HepG2 (cell line): ENCODE measurements around the gene BCAS4. TPM values are rescaled to one million over a fixed set of nuclear protein-coding genes. Genes with fewer than 3 reads are reported as not detected.

ENCODE experiments used
- ADNP ChIP-seq: sonication (generic); formaldehyde crosslinking; IDR thresholded peaks from 2 replicates; pipeline ENCODE4 v1.4.0; 2020; ENCODE audit warnings: missing genetic modification reagents
- AKAP8 ChIP-seq: sonication (generic); formaldehyde crosslinking; IDR thresholded peaks from 2 replicates; pipeline ENCODE4 v1.5.1; 2020; ENCODE audit warnings: mild to moderate bottlenecking, missing genetic modification reagents
- BRD4 ChIP-seq: sonication (generic); formaldehyde crosslinking; IDR thresholded peaks from 2 replicates; pipeline ENCODE4 v1.4.0; 2020; ENCODE audit warnings: missing genetic modification reagents
- ELF3 ChIP-seq: IDR thresholded peaks from 2 replicates; pipeline ENCODE4 v1.6.1; 2016; ENCODE audit warnings: missing genetic modification reagents, missing compliant biosample characterization
- ERF ChIP-seq: IDR thresholded peaks from 2 replicates; pipeline ENCODE4 v1.6.1; 2018; ENCODE audit warnings: missing biosample characterization, missing genetic modification reagents
- GTF3A ChIP-seq: sonication (generic); formaldehyde crosslinking; conservative IDR thresholded peaks from 2 replicates; pipeline ENCODE4 v1.4.0; 2020; ENCODE audit warnings: mild to moderate bottlenecking, missing genetic modification reagents
- IKZF1 ChIP-seq: fragments of 450-650 bp; IDR thresholded peaks from 2 replicates; pipeline ENCODE4 v1.7.1; 2016
- IKZF4 ChIP-seq: sonication (generic); formaldehyde crosslinking; IDR thresholded peaks from 2 replicates; pipeline ENCODE4 v1.5.1; 2020; ENCODE audit warnings: borderline replicate concordance, mild to moderate bottlenecking, low read depth, missing genetic modification reagents; ENCODE audit errors: not compliant biosample characterization
- MAF1 ChIP-seq: sonication (generic); formaldehyde crosslinking; IDR thresholded peaks from 2 replicates; pipeline ENCODE4 v1.5.0; 2020; ENCODE audit warnings: missing genetic modification reagents, borderline replicate concordance
- NCOA2 ChIP-seq: sonication (generic); formaldehyde crosslinking; IDR thresholded peaks from 2 replicates; pipeline ENCODE4 v1.8.0; 2022; ENCODE audit warnings: inconsistent platforms
- YEATS4 ChIP-seq: sonication (generic); formaldehyde crosslinking; IDR thresholded peaks from 2 replicates; pipeline ENCODE4 v1.4.0; 2020; ENCODE audit warnings: missing genetic modification reagents, borderline replicate concordance
- ZNF124 ChIP-seq: sonication (generic); formaldehyde crosslinking; IDR thresholded peaks from 2 replicates; pipeline ENCODE4 v1.4.0; 2020; ENCODE audit warnings: missing genetic modification reagents
- ZNF234 ChIP-seq: sonication (generic); formaldehyde crosslinking; conservative IDR thresholded peaks from 2 replicates; pipeline ENCODE4 v1.5.1; 2020; ENCODE audit warnings: mild to moderate bottlenecking, missing genetic modification reagents
- ZNF263 ChIP-seq: sonication (generic); formaldehyde crosslinking; IDR thresholded peaks from 2 replicates; pipeline ENCODE4 v1.4.0; 2020; ENCODE audit warnings: missing genetic modification reagents
- ZNF605 ChIP-seq: sonication (generic); formaldehyde crosslinking; IDR thresholded peaks from 2 replicates; pipeline ENCODE4 v1.8.0; 2022; ENCODE audit warnings: mild to moderate bottlenecking, missing genetic modification reagents
- ZNF841 ChIP-seq: sonication (generic); formaldehyde crosslinking; IDR thresholded peaks from 2 replicates; pipeline ENCODE4 v1.8.1; 2023; ENCODE audit warnings: missing genetic modification reagents, borderline replicate concordance
- polyA plus RNA-seq, 8 experiments: library from polyadenylated mRNA; depleted of rRNA in 3 of 8; stranded (reverse) in 7 of 8; unstranded in 1 of 8; fragments of >200 nt; fragmentation: Illumina TruSeq in 4 of 8; extraction: Trizol in 4 of 8; gene quantifications; 2 replicates each; pipeline versions ENCODE4 v1.2.1 to v1.2.3, GENCODE V29; 2011 to 2016; ENCODE audit warnings: low read depth in 4 of 8, missing spikeins in 1 of 8, mixed read lengths in 1 of 8; ENCODE audit not compliant: insufficient read depth in 1 of 8
- total RNA-seq, 5 experiments: library from RNA; depleted of rRNA; stranded (reverse); fragments of >200 nt; fragmentation: Illumina TruSeq; extraction: Trizol; gene quantifications; 2 replicates each; pipeline ENCODE4 v1.2.3, GENCODE V29; 2016; ENCODE audit warnings: low read depth in 1 of 5
- TF ChIP-seq, protein P1 (sequence below): sonication (generic); formaldehyde crosslinking; IDR thresholded peaks from 2 replicates; pipeline ENCODE4 v1.5.1; 2020; ENCODE audit warnings: mild to moderate bottlenecking, missing genetic modification reagents, borderline replicate concordance
- TF ChIP-seq, protein P2 (sequence below): sonication (generic); formaldehyde crosslinking; IDR thresholded peaks from 2 replicates; pipeline ENCODE4 v1.4.0; 2020; ENCODE audit warnings: missing genetic modification reagents
- TF ChIP-seq, protein P3 (sequence below): IDR thresholded peaks from 2 replicates; pipeline ENCODE4 v1.6.1; 2016; ENCODE audit warnings: missing compliant biosample characterization, missing genetic modification reagents, borderline replicate concordance
- TF ChIP-seq, protein P4 (sequence below): sonication (generic); formaldehyde crosslinking; IDR thresholded peaks from 2 replicates; pipeline ENCODE4 v1.4.0; 2020; ENCODE audit warnings: mild to moderate bottlenecking, missing genetic modification reagents

Gene BCAS4
- total and polyA plus RNA-seq, 2 of the 13 experiments (the other 11 are each of a cell fraction or from before 2014, with no cell fraction given) = 7.2 to 8.0 TPM

DNA sequence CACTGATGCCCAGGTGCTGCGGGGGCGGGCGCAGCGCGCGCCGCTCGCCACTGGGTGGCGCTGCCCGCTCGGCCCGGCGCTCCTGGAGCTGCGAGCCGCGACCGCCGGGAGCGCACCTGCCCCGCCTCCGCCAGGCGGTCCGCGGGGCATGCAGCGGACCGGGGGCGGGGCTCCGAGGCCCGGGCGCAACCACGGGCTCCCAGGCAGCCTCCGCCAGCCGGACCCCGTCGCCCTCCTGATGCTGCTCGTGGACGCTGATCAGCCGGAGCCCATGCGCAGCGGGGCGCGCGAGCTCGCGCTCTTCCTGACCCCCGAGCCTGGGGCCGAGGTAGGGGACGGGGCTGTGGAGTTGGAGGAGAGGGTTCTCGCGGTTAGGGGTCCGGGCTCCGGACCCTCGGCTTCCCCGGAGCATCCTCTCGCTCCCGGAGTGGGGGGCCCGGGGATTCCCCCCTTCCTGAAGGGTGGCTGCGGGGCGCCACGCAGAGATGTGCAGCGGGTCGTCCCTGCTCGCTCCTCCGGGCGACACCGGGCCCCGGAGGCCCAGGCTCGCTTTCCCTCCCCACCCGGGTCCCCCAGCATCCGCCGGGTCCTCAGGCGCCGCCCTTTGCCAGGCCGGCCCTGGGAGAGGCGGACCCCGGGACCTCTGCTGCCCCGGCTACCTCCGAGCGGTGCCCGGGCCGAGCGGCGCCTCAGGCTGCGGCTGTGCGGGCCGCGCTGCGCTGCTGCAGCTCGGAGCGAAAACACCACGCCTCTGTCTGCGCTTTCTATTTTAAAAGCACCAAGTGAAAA, at the start of gene BCAS4 (continued):
- TF ChIP-seq, protein P1, sequence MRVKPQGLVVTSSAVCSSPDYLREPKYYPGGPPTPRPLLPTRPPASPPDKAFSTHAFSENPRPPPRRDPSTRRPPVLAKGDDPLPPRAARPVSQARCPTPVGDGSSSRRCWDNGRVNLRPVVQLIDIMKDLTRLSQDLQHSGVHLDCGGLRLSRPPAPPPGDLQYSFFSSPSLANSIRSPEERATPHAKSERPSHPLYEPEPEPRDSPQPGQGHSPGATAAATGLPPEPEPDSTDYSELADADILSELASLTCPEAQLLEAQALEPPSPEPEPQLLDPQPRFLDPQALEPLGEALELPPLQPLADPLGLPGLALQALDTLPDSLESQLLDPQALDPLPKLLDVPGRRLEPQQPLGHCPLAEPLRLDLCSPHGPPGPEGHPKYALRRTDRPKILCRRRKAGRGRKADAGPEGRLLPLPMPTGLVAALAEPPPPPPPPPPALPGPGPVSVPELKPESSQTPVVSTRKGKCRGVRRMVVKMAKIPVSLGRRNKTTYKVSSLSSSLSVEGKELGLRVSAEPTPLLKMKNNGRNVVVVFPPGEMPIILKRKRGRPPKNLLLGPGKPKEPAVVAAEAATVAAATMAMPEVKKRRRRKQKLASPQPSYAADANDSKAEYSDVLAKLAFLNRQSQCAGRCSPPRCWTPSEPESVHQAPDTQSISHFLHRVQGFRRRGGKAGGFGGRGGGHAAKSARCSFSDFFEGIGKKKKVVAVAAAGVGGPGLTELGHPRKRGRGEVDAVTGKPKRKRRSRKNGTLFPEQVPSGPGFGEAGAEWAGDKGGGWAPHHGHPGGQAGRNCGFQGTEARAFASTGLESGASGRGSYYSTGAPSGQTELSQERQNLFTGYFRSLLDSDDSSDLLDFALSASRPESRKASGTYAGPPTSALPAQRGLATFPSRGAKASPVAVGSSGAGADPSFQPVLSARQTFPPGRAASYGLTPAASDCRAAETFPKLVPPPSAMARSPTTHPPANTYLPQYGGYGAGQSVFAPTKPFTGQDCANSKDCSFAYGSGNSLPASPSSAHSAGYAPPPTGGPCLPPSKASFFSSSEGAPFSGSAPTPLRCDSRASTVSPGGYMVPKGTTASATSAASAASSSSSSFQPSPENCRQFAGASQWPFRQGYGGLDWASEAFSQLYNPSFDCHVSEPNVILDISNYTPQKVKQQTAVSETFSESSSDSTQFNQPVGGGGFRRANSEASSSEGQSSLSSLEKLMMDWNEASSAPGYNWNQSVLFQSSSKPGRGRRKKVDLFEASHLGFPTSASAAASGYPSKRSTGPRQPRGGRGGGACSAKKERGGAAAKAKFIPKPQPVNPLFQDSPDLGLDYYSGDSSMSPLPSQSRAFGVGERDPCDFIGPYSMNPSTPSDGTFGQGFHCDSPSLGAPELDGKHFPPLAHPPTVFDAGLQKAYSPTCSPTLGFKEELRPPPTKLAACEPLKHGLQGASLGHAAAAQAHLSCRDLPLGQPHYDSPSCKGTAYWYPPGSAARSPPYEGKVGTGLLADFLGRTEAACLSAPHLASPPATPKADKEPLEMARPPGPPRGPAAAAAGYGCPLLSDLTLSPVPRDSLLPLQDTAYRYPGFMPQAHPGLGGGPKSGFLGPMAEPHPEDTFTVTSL (CRISPR knock-in tag) = no peak
- TF ChIP-seq YEATS4 (CRISPR knock-in tag) (peak; percentile 72; the same call in 1 of the 2 replicates), IKZF4 (CRISPR knock-in tag) (peak; percentile 25), ZNF124 (CRISPR knock-in tag) (no peak), ERF (0 out of 2 replicates have a peak, but pooled peaks have one; percentile 31), NCOA2 (CRISPR knock-in tag) (peak; percentile 27; the same call in 1 of the 2 replicates), IKZF1 (no peak), ZNF605 (CRISPR knock-in tag) (0 out of 2 replicates have a peak, but pooled peaks have one; percentile 54), ELF3 (CRISPR knock-in tag) (0 out of 2 replicates have a peak, but pooled peaks have one; percentile 43), MAF1 (CRISPR knock-in tag) (peak; percentile 92; the same call in 1 of the 2 replicates), ZNF263 (CRISPR knock-in tag) (peak; percentile 26), BRD4 (CRISPR knock-in tag) (no peak), AKAP8 (no peak), ZNF234 (no peak; the same call in 1 of the 2 replicates), ADNP (CRISPR knock-in tag) (peak; percentile 56; the same call in 1 of the 2 replicates), GTF3A (CRISPR knock-in tag) (no peak), ZNF841 (CRISPR knock-in tag) (no peak)
- TF ChIP-seq, protein P2, sequence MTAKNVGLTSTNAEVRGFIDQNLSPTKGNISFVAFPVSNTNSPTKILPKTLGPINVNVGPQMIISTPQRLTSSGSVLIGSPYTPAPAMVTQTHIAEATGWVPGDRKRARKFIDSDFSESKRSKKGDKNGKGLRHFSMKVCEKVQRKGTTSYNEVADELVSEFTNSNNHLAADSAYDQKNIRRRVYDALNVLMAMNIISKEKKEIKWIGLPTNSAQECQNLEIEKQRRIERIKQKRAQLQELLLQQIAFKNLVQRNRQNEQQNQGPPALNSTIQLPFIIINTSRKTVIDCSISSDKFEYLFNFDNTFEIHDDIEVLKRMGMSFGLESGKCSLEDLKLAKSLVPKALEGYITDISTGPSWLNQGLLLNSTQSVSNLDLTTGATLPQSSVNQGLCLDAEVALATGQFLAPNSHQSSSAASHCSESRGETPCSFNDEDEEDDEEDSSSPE (CRISPR knock-in tag) = peak; percentile 41
- TF ChIP-seq, protein P3, sequence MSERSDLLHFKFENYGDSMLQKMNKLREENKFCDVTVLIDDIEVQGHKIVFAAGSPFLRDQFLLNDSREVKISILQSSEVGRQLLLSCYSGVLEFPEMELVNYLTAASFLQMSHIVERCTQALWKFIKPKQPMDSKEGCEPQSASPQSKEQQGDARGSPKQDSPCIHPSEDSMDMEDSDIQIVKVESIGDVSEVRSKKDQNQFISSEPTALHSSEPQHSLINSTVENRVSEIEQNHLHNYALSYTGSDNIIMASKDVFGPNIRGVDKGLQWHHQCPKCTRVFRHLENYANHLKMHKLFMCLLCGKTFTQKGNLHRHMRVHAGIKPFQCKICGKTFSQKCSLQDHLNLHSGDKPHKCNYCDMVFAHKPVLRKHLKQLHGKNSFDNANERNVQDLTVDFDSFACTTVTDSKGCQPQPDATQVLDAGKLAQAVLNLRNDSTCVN (CRISPR knock-in tag) = peak; percentile 45; the same call in 1 of the 2 replicates
- TF ChIP-seq, protein P4, sequence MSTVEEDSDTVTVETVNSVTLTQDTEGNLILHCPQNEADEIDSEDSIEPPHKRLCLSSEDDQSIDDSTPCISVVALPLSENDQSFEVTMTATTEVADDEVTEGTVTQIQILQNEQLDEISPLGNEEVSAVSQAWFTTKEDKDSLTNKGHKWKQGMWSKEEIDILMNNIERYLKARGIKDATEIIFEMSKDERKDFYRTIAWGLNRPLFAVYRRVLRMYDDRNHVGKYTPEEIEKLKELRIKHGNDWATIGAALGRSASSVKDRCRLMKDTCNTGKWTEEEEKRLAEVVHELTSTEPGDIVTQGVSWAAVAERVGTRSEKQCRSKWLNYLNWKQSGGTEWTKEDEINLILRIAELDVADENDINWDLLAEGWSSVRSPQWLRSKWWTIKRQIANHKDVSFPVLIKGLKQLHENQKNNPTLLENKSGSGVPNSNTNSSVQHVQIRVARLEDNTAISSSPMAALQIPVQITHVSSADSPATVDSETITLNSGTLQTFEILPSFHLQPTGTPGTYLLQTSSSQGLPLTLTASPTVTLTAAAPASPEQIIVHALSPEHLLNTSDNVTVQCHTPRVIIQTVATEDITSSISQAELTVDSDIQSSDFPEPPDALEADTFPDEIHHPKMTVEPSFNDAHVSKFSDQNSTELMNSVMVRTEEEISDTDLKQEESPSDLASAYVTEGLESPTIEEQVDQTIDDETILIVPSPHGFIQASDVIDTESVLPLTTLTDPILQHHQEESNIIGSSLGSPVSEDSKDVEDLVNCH = no peak
